CD14-positive monocyte (primary cell): ENCODE results near the gene WHRN. TPM values are rescaled to one million over a fixed set of nuclear protein-coding genes. Genes with fewer than 3 reads are reported as not detected.

ENCODE experiments used
- DNase-seq, 3 donors: peaks; one replicate each; pipeline ENCODE4 v3.0.0-alpha.2; 2011 to 2022
- H2AFZ ChIP-seq: 2 replicates; pipeline ENCODE4 v1.6.0; 2012; ENCODE audit warnings: mild to moderate bottlenecking, low read depth, low read length, inconsistent platforms; ENCODE audit not compliant: insufficient read depth, poor library complexity, severe bottlenecking
- H3K27ac ChIP-seq, 2 donors: 1 replicate in 1 of 2; 2 replicates in 1 of 2; pipeline ENCODE4 v1.5.1; 2012 to 2013; ENCODE audit warnings: low read length in 2 of 2, control low read depth in 1 of 2, inconsistent platforms in 1 of 2, low read depth in 1 of 2, mild to moderate bottlenecking in 1 of 2
- H3K27me3 ChIP-seq, 2 donors: one replicate each; pipeline versions ENCODE4 v1.6.0 to v1.6.1; 2011 to 2013; ENCODE audit warnings: low read length in 2 of 2; ENCODE audit not compliant: control insufficient read depth in 2 of 2, insufficient read depth in 2 of 2
- H3K36me3 ChIP-seq, 2 donors: replicated peaks in 1 of 2; 1 replicate in 1 of 2; 2 replicates in 1 of 2; pipeline versions ENCODE4 v1.5.1 to v1.6.1; 2012 to 2013; ENCODE audit warnings: low read length in 2 of 2, control low read depth in 1 of 2, inconsistent platforms in 1 of 2, mild to moderate bottlenecking in 1 of 2; ENCODE audit not compliant: insufficient read depth in 2 of 2, control insufficient read depth in 1 of 2
- H3K4me1 ChIP-seq, 2 donors: 1 replicate in 1 of 2; 2 replicates in 1 of 2; pipeline versions ENCODE4 v1.5.1 to v1.6.1; 2012 to 2013; ENCODE audit warnings: low read length in 2 of 2, control low read depth in 1 of 2, inconsistent platforms in 1 of 2, mild to moderate bottlenecking in 1 of 2, moderate library complexity in 1 of 2; ENCODE audit not compliant: insufficient read depth in 2 of 2, control insufficient read depth in 1 of 2
- H3K4me2 ChIP-seq: replicated peaks from 2 replicates; pipeline ENCODE3; 2012; ENCODE audit warnings: low read length, moderate library complexity, mild to moderate bottlenecking; ENCODE audit not compliant: poor library complexity, severe bottlenecking; ENCODE audit errors: extremely low read depth
- H3K4me3 ChIP-seq, 3 experiments: fragments of 200-600 bp in 1 of 3; sonication (generic) in 1 of 3; replicated peaks in 1 of 3; 1 replicate in 2 of 3; 2 replicates in 1 of 3; pipeline ENCODE4 v1.5.1; 2011 to 2013; ENCODE audit warnings: low read length in 3 of 3, mild to moderate bottlenecking in 3 of 3, control low read depth in 2 of 3, low read depth in 2 of 3, inconsistent platforms in 1 of 3, moderate library complexity in 1 of 3
- H3K79me2 ChIP-seq: 2 replicates; pipeline ENCODE4 v1.6.0; 2012; ENCODE audit warnings: mild to moderate bottlenecking, control low read depth, inconsistent platforms, low read length, moderate library complexity; ENCODE audit not compliant: insufficient read depth
- H3K9ac ChIP-seq: 2 replicates; pipeline ENCODE4 v1.6.0; 2017; ENCODE audit warnings: low read length, mild to moderate bottlenecking; ENCODE audit not compliant: insufficient read depth, poor library complexity, severe bottlenecking
- H3K9me3 ChIP-seq, 2 donors: replicated peaks in 1 of 2; 1 replicate in 1 of 2; 2 replicates in 1 of 2; pipeline versions ENCODE4 v1.5.1 to v1.6.1; 2012 to 2013; ENCODE audit warnings: low read length in 2 of 2, control low read depth in 1 of 2; ENCODE audit not compliant: control insufficient read depth in 1 of 2, insufficient read depth in 1 of 2
- H4K20me1 ChIP-seq: 2 replicates; pipeline ENCODE4 v1.6.0; 2012; ENCODE audit warnings: mild to moderate bottlenecking, low read length, control low read depth, moderate library complexity; ENCODE audit not compliant: insufficient read depth
- H3K27ac Mint-ChIP-seq, 7 donors: one replicate each; pipeline ENCODE4 v1.8.0; 2020; ENCODE audit warnings: mild to moderate bottlenecking in 7 of 7, mixed read lengths in 7 of 7, moderate library complexity in 6 of 7, inconsistent platforms in 2 of 7
- H3K27me3 Mint-ChIP-seq, 3 donors: one replicate each; pipeline ENCODE4 v1.8.0; 2021 to 2022; ENCODE audit warnings: low read depth in 3 of 3, mild to moderate bottlenecking in 3 of 3, mixed read lengths in 3 of 3, moderate library complexity in 3 of 3, inconsistent platforms in 1 of 3
- H3K36me3 Mint-ChIP-seq, 2 donors: one replicate each; pipeline ENCODE4 v1.8.0; 2020; ENCODE audit warnings: mixed read lengths in 2 of 2, inconsistent platforms in 1 of 2, mild to moderate bottlenecking in 1 of 2
- H3K4me1 Mint-ChIP-seq: one replicate; pipeline ENCODE4 v1.8.0; 2020; ENCODE audit warnings: mild to moderate bottlenecking, mixed read lengths
- H3K4me3 Mint-ChIP-seq, 2 donors: one replicate each; pipeline ENCODE4 v1.8.0; 2020; ENCODE audit warnings: mild to moderate bottlenecking in 2 of 2, mixed read lengths in 2 of 2, moderate library complexity in 1 of 2
- H3K9me3 Mint-ChIP-seq, 7 donors: one replicate each; pipeline ENCODE4 v1.8.0; 2020 to 2022; ENCODE audit warnings: mixed read lengths in 7 of 7, mild to moderate bottlenecking in 6 of 7, moderate library complexity in 6 of 7, inconsistent platforms in 2 of 7
- CTCF ChIP-seq: fragments of 200-600 bp; IDR thresholded peaks from one replicate; pipeline ENCODE4 v1.8.0; 2022; ENCODE audit warnings: antibody characterized with exemption, mild to moderate bottlenecking
- WGBS: methylation state at CpG from one replicate; pipeline ENCODE4 v1.1.5; 2013; ENCODE audit warnings: missing lambda C conversion rate; ENCODE audit not compliant: insufficient coverage; 5-methylcytosine and 5-hydroxymethylcytosine counted together
- intact Hi-C, 2 donors: fragments of 100-400 bp; cut with micrococcal nuclease; formaldehyde crosslinking; loops; one replicate each; pipeline versions ENCODE4 v1.15.0 to v1.15.1; 2023
- polyA plus RNA-seq, 3 donors: library from polyadenylated mRNA; depleted of rRNA in 1 of 3; unstranded in 2 of 3; stranded (reverse) in 1 of 3; fragments of 300-500 nt in 2 of 3; fragments of >200 nt in 1 of 3; fragmentation: Illumina TruSeq in 2 of 3; gene quantifications; 1 replicate in 2 of 3; 2 replicates in 1 of 3; pipeline ENCODE4 v1.2.3, GENCODE V29; 2012 to 2021

Gene WHRN
- polyA plus RNA-seq, 3 donors = 0.13 to 0.59 (median 0.30) TPM

DNA sequence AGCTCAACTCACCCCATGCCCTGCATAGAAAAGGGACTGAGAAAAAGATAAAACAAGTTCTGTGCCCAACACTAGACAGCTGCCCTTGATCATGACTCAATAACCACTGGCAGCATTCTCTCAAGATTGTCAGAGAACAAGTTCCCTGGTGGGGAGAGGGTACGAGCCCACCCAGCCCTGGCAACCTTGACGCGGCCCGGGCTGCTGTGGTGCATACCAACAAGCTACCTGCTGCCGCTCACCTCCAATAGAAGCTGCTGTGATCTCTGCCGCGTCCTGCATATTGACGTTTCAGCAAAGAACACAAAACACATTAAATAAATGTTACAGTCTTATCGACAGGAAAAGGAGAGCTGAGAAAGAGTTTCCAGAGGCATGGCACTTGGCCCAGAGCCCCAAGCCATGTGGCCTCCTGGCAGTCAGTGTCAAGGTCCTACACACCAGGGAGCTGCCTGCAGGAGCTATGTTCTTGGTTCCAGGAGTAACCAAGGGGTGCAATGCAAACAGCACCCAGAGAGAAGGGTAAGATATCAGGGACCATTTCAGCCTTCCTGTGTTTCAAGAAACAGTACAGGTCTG, 28.3 kb downstream of the WHRN start:
- WGBS = 50% methylated on average over 1 of the region's 9 CpGs
- DNase-seq = no peak
- no peaks in the 10 kb centered on the region for H3K36me3 ChIP-seq
- no peaks in the 10 kb centered on the region for H3K27me3 ChIP-seq
- peaks cover 19 to 21% of the 10 kb centered on the region in 2 donors for H3K4me1 ChIP-seq
- Mint-ChIP-seq H3K4me1 (peaks cover 33% of the 10 kb centered on the region), H3K27me3 (peaks cover 5 to 13% (median 10%) of the 10 kb centered on the region in 3 donors), H3K9me3 (peaks cover 0 to 4% (median 0%) of the 10 kb centered on the region in 7 donors), H3K27ac (no peak overlapping the region), H3K36me3 (no peaks in the 10 kb centered on the region), H3K4me3 (no peak overlapping the region)
- no peak for TF ChIP-seq CTCF
- no peak overlapping the region for H3K4me3 ChIP-seq
- no peak overlapping the region for H3K27ac ChIP-seq
- no peaks in the 10 kb centered on the region for H3K79me2 ChIP-seq
- H3K9me3 ChIP-seq = no peaks in the 10 kb centered on the region
- no peak overlapping the region for H3K9ac ChIP-seq
- intact Hi-C loops = no loop called here
- H2AFZ ChIP-seq = no peak overlapping the region
- H3K4me2 ChIP-seq = no peak overlapping the region
- no peaks in the 10 kb centered on the region for H4K20me1 ChIP-seq

DNA sequence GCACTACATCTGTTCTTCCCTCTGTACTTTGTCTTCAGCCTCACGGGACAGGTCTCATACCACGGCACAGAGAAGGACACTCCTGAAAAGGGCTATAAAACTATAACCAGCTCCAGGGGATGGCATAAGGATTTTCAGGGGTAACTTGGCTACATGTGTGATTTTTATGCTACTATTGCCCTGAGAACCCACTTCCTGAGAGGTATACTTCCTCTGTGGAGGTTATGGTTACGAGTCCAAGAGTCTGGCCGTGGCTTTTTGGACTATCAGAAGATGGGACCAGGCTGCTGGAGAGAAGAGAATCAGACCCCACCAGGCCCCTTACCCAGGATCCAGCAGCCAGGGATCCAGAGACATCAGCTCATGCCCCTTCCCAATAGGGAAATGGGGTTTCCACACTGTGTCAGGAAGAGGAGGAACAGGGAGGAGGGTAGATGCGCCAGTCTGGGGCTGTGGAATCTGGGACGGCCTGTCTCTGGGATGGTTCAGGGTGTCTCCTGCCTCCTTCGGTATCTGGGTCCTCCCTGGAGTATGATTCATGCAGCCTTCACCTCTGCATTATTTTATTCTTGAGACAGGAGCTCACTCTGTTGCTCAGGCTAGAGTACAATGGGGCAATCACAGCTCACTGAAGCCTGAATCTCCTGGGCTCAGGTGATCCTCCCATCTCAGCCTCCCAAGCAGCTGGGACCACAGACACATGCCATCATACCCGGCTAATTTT, 29.7 kb downstream of the WHRN start:
- H3K27ac Mint-ChIP-seq = no peak overlapping the region
- H3K9ac ChIP-seq = no peak overlapping the region

More for the DNA sequence above, 29.7 kb downstream of the WHRN start:
- Histone ChIP-seq H3K27me3 (no peaks in the 10 kb centered on the region), H3K27ac (no peak overlapping the region), H3K4me2 (no peak overlapping the region), H4K20me1 (no peaks in the 10 kb centered on the region), H3K9me3 (no peaks in the 10 kb centered on the region), H3K79me2 (no peaks in the 10 kb centered on the region), H3K4me3 (no peak overlapping the region), H3K36me3 (no peaks in the 10 kb centered on the region), H3K4me1 (peaks cover 7% of the 10 kb centered on the region in 2 donors), H2AFZ (peak overlapping the region; percentile 0)
- TF ChIP-seq CTCF = no peak
- Mint-ChIP-seq H3K36me3 (no peaks in the 10 kb centered on the region), H3K9me3 (peaks cover 0 to 6% (median 0%) of the 10 kb centered on the region in 7 donors), H3K27me3 (peaks cover 4 to 13% (median 8%) of the 10 kb centered on the region in 3 donors), H3K4me1 (peaks cover 22% of the 10 kb centered on the region), H3K4me3 (peak overlapping the region in 1 of 2 donors; percentile 10)
- DNase-seq = no peak
- intact Hi-C loops = no loop called here
- WGBS = 57% methylated on average over 3 of the region's 8 CpGs
